Right renal pelvis (tissue), 4 donors: ENCODE measurements around the gene TRRAP. TPM values are rescaled to one million over a fixed set of nuclear protein-coding genes. Genes with fewer than 3 reads are reported as not detected.

ENCODE experiments used
- DNase-seq, 4 donors: peaks; one replicate each; pipeline ENCODE4 v3.0.0-alpha.2; 2013; ENCODE audit warnings: low read depth in 4 of 4, low spot score in 3 of 4, missing footprints in 1 of 4
- polyA plus RNA-seq, 4 donors: library from polyadenylated mRNA; unstranded; fragments of 120-200 nt; gene quantifications; one replicate each; pipeline ENCODE4 v1.2.1, GENCODE V29; 2013; ENCODE audit not compliant: insufficient read length in 4 of 4

TRRAP gene
- polyA plus RNA-seq, 4 donors: 35.0 to 44.6 (median 40.2) TPM

DNA sequence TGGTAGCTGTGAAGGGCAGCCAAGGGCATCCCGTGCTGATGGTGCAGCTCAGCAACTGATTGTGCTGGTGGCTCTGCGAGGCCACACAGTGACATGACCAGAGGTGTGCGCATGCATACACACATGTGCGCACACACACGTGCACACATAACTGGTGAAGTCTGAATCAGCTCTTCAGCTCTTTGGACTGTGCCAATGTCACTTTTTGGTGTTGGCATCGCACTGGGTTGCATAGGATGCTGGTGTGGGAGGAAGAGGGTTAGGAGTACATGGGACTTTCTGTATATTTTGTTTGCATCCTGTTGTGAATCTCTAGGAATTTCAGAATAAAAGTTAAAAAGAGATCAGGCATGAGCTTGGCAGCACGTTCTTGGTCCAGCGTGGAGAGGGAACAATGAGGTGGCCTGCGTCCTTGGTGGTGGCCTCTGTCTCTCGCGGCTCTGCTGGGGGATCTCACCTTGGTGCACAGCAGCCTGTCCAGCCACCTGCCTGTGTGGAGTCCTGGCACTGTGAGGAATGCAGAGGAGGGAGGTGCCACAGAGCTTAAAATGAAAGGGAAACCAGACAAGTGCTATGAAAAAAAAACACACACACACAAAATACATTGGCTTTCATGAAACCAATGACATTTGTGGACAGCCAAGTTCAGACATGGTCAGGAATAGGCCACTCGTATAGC is 124.0 kb downstream of the TRRAP start:
- no peak for DNase-seq

DNA sequence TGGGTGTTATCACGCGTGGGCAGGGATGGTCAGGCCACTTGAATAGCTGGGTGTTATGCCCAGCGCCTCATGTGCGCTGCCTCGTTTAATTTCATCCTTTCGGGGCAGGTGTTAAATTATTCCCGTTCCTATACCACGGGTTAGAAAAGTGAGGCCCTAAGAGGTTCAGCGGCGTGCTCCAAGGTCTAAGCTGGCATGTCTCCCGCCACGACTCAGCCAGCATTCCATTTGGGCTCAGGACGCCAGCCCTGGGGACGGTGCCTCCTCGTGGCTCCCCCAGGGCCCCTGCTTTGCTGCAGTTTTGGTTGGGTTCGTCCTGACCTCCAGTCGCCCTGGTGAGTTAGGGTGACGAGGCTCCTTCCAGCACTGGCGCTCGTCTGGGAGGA is 124.5 kb downstream of the TRRAP start:
- DNase-seq: no peak

GRCh38 chr7:99003419-99003818 is 125.1 kb downstream of the TRRAP start:
- no peak for DNase-seq

GRCh38 chr7:99004216-99004615 is 125.9 kb downstream of the TRRAP start:
- DNase-seq: no peak

GRCh38 chr7:99004781-99005500 is 126.6 kb downstream of the TRRAP start:
- no peak for DNase-seq

- no peak for DNase-seq
These were observed 127.4 kb downstream of the TRRAP start for GRCh38 chr7:99005776-99006175.

- no peak for DNase-seq
These were observed 128.6 kb downstream of the TRRAP start for GRCh38 chr7:99006739-99007424.

DNA sequence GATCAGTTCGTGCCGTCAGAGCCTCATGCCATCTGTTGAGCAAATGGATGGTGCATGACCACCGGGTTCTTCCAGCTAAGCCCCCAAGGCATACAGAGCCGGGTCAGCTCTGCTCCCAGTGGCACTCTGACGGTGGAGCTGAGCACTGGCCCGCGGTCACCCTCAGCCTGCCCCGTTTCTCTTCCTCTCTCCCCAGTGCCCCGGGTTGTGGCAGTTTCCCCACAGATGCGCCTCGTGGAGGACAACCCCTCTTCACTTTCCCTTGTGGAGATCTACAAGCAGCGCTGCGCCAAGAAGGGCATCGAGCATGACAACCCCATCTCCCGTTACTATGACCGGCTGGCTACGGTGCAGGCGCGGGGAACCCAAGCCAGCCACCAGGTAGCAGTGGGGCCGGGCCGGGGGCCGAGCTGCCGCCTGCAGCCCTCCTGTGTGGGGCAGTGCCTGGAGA is 129.9 kb downstream of the TRRAP start:
- DNase-seq: no peak

GRCh38 chr7:99008921-99009530 is 130.7 kb downstream of the TRRAP start:
- DNase-seq: no peak

- DNase-seq: no peak
These were observed 131.9 kb downstream of the TRRAP start for GRCh38 chr7:99010281-99010680.

GRCh38 chr7:99011341-99011705 is 133.0 kb downstream of the TRRAP start:
- no peak for DNase-seq

- DNase-seq: no peak
These were observed 133.5 kb downstream of the TRRAP start for GRCh38 chr7:99011706-99012404.

GRCh38 chr7:99012722-99013121 is 134.4 kb downstream of the TRRAP start:
- DNase-seq: no peak

DNA sequence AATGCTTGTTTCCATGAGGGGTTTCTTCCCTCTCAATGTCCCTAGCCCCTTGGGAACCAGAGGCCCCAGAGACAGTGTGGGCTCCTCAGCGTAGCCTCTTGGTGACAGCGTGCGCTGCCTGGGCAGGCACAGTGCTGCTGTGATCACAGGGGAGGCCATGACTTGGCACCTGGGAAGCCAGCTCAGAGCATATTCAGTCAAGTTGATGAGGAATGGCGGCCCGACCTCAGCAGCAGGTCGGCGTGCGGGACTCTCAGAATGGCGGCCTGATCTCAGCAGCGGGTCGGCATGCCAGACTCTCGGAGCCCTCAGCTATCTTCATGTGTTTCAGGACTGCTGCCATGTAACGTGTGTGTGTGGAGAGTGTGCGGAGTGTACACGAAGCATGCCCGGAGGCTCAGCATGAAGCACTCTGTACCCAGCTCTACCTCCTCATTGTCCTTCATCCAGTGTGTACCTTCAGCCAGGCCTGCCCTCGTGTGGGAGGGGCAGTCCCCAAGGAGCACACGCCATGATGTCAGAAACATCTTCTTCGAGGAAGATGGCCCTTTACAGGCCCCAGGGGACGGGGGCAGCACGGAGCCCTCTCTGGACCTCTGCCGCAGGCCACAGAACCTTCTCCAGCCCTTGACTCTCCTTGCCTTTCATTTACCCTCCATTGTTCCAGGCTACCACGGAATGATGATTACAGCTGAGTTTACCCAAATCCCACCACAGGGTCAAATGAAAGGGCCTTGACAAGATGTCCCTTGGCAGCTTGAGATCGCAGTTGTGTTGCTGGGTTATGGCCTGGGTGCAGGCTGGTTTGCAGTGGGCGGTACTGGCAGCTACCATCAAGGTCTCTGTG is 135.2 kb downstream of the TRRAP start:
- DNase-seq: no peak

DNA sequence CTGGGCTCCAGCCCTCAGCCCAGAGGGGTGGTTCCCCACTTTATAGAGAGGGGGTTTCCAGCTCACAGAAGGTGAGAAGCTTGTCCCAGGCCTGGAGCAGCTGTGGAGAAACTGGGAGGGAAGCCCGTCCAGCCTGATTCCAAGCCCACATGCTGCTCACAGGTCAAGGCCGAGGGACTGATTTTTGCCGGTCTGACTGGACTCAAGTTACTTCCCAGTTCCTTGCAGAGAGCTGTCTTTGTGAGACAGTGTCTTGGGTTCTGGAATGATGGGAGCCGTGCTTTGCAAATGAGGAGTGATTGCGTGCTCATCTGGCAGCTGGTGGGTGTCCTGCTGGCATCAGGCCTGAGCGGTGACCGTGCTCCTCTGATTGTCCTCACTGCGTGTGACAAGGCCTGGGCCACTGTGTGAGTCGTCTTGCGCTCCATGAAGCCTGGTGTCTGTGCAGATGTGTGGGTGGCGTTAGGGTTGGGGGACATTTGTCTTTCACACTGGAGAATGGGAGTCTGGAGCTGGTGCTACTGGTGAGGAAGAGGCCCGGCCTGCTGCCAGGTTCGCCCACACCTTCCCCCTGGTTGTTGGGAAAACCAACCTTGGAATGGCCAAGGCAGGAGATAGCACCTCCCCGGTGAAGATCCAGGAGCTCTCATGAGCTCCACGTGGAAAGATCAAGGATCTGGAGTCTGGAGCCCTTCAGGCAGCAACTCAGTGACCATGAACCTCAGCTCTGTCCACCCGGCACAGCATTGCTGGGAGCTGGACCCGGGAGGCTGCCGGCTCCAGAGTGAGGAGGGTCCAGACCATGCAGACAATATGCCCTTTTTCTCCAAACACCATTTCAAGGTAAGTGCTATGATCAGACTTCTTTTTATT is 136.0 kb downstream of the TRRAP start:
- no peak for DNase-seq

DNA sequence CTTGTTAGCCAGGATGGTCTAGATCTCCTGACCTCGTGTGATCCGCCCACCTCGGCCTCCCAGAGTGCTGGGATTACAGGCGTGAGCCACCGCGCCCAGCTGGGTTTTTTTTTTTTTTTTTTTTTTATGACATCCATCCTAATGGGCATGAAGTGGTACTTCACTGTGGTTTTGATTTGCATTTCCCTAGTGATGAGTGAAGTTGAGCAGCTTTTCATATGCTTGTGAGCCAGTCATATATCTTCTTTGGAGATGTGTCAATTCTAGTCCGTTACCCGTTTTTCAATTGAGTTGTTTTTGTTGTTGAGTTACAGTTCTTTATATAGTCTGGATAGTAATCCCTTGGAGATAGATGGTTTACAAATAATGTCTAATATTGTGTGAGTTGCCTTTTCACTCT is 137.9 kb downstream of the TRRAP start:
- no peak for DNase-seq

- no peak for DNase-seq
These were observed 141.4 kb downstream of the TRRAP start for GRCh38 chr7:99019523-99020412.

DNA sequence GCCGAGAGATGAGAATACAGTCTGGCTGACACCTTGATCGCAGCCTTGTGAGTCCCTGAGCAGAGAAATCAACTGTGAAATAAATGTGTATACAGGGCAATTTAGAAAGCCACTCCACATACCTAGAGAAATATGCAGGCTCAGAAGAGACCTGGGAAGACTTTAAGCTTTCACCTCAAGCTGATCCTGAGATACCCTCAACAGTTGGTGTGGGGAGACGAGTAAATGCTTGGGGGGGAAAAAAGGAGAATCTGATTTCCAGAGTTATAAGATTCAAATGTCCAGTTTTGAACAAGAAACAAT is 142.0 kb downstream of the TRRAP start:
- no peak for DNase-seq
